Right lobe of liver (tissue), 6 donors: ENCODE data around the gene FGF8. TPM values are rescaled to one million over a fixed set of nuclear protein-coding genes. Genes with fewer than 3 reads are reported as not detected.

ENCODE experiments used
- ATAC-seq, 4 donors: fragments of 200-7000 bp; cut with Tn5 transposase; one replicate each; pipeline ENCODE4 v1.9.1; 2020; ENCODE audit warnings: mild to moderate bottlenecking in 4 of 4, moderate library complexity in 4 of 4
- DNase-seq, 3 donors: peaks; one replicate each; pipeline ENCODE4 v3.0.0-alpha.2; 2020
- H3K27ac ChIP-seq, 3 donors: fragments of 200-600 bp; one replicate each; pipeline ENCODE4 v1.8.0; 2022
- H3K27me3 ChIP-seq, 2 donors: fragments of 200-600 bp; one replicate each; pipeline ENCODE4 v1.8.0; 2022
- H3K36me3 ChIP-seq, 4 donors: fragments of 200-600 bp; sonication (generic) in 1 of 4; one replicate each; pipeline versions ENCODE4 v1.5.1 to v1.8.0; 2017 to 2022; ENCODE audit warnings: control low read depth in 1 of 4
- H3K4me1 ChIP-seq, 4 donors: fragments of 200-600 bp; sonication (generic) in 1 of 4; one replicate each; pipeline versions ENCODE4 v1.5.1 to v1.8.0; 2017 to 2022; ENCODE audit warnings: control low read depth in 1 of 4
- H3K4me3 ChIP-seq, 3 donors: fragments of 200-600 bp; one replicate each; pipeline ENCODE4 v1.8.0; 2022
- H3K9me3 ChIP-seq, 4 donors: fragments of 200-600 bp; sonication (generic) in 1 of 4; one replicate each; pipeline versions ENCODE4 v1.5.1 to v1.8.0; 2017 to 2022; ENCODE audit warnings: control low read depth in 1 of 4
- CTCF ChIP-seq, 4 donors: fragments of 200-600 bp in 3 of 4; fragments of 450-650 bp in 1 of 4; IDR thresholded peaks; one replicate each; pipeline versions ENCODE4 v1.5.1 to v1.8.0; 2016 to 2022; ENCODE audit warnings: antibody characterized with exemption in 4 of 4, mild to moderate bottlenecking in 2 of 4
- POLR2A ChIP-seq: fragments of 450-650 bp; IDR thresholded peaks from one replicate; pipeline ENCODE4 v1.6.1; 2017; ENCODE audit warnings: antibody characterized with exemption, mild to moderate bottlenecking
- WGBS: methylation state at CpG from one replicate; pipeline ENCODE4 v1.1.6; 2018; ENCODE audit warnings: low coverage, low lambda C conversion rate; ENCODE audit not compliant: insufficient coverage; ENCODE audit errors: missing lambda C conversion rate; 5-methylcytosine and 5-hydroxymethylcytosine counted together
- intact Hi-C, 2 donors: fragments of 100-400 bp; cut with DNase I; formaldehyde crosslinking; loops; one replicate each; pipeline versions ENCODE4 v1.11.2 to v1.14.1; 2022
- total RNA-seq, 6 experiments: library from RNA; depleted of rRNA in 2 of 6; stranded (reverse); fragments of >200 nt in 2 of 6; fragmentation: NEBNext Ultra II Directional in 3 of 6; extraction: Animal tissue kit (Norgen Biotek cat#: 25700) in 3 of 6; gene quantifications; one replicate each; pipeline versions ENCODE4 v1.1.0 to v1.2.4, GENCODE V29; 2016 to 2023
- donor health status: DM: no; HTN: yes; CAD: no.
- donor health status: DM: no; HTN: no; CAD: no.
- donor health status: DM: no; HTN: no; CAD: no.
- donor health status: DM: no; HTN: yes; CAD: no.
- donor health status: DM: no; HTN: yes; CAD: no.

FGF8 gene
- total RNA-seq, 6 experiments from 2014 or later: not detected

DNA sequence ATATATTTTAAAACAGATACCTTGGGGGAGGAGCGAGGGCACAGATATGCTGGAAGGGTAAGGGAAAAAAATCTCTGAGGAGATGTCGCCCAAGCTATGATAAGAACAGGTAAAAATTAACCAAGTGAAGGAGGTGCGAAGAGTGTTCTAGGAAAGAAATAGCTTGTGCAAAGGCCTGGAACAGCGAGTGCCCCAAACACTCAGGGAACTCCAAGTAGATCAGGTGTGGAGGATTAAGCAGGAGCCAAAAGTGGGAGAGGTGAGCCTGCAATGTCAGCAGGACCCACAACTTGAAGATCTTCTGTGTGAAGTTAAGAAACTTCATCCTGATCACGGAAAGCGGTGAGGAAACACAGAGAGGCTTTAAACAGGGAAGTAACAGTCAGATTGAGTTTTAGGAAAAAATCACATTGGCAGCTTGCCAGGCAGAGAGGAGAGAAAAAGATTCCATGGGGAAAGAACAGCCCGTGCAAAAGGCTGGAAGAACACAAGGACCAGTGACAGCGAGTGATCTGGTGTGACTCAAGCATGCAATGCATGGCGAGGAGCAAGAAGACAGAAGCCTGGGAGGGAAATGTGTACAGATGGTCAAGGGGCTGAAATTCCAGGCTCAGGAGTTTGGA is 30.7 kb downstream of the FGF8 start:
- Histone ChIP-seq H3K27me3 (no peaks in the 10 kb centered on the region), H3K27ac (no peak overlapping the region), H3K4me3 (no peak overlapping the region), H3K9me3 (no peaks in the 10 kb centered on the region), H3K4me1 (no peaks in the 10 kb centered on the region), H3K36me3 (no peaks in the 10 kb centered on the region)
- intact Hi-C loops: no loop called here
- DNase-seq (no peak), ATAC-seq (no peak)
- 73% methylated on average over 9 of the region's 9 CpGs for WGBS
- TF ChIP-seq POLR2A (no peak), CTCF (IDR thresholded peaks at IDR 0.05) (no peak)

DNA sequence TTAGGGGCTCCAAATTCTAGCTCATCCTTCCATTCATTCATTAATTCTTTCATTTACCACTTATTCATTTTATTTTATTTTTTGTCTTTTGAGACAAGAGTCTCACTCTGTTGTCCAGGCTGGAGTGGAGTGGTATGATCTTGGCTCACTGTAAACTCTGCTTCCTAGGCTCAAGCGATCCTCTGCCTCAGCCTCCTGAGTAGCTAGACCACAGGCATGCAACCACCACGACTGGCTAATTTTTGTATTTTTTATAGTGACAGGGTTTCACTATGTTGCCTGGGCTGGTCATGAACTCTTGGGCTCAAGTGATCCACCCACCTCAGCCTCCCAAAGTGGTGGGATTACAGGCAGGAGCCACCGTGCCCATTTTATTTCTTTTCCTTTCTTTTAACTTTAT is 31.6 kb downstream of the FGF8 start:
- Histone ChIP-seq H3K27me3 (no peaks in the 10 kb centered on the region), H3K4me1 (no peaks in the 10 kb centered on the region), H3K9me3 (no peaks in the 10 kb centered on the region), H3K4me3 (no peak overlapping the region), H3K27ac (no peak overlapping the region), H3K36me3 (no peaks in the 10 kb centered on the region)
- no peak for ATAC-seq
- TF ChIP-seq CTCF (IDR thresholded peaks at IDR 0.05): no peak
- TF ChIP-seq POLR2A: no peak
- no peak for DNase-seq
- WGBS: 68% methylated on average over 3 of the region's 3 CpGs
- intact Hi-C loops: no loop called here

- no peak for ATAC-seq
- DNase-seq: no peak
- no peaks in the 10 kb centered on the region for H3K9me3 ChIP-seq
- WGBS: 50% methylated on average over 2 of the region's 2 CpGs
- no peak overlapping the region for H3K27ac ChIP-seq
- no peaks in the 10 kb centered on the region for H3K36me3 ChIP-seq
- no peaks in the 10 kb centered on the region for H3K4me1 ChIP-seq
- intact Hi-C loops: no loop called here
- no peak for TF ChIP-seq CTCF (IDR thresholded peaks at IDR 0.05)
- H3K27me3 ChIP-seq: no peaks in the 10 kb centered on the region
- no peak overlapping the region for H3K4me3 ChIP-seq
Measured at GRCh38 chr10:101741938-101742337, 34.0 kb downstream of the FGF8 start.

DNA sequence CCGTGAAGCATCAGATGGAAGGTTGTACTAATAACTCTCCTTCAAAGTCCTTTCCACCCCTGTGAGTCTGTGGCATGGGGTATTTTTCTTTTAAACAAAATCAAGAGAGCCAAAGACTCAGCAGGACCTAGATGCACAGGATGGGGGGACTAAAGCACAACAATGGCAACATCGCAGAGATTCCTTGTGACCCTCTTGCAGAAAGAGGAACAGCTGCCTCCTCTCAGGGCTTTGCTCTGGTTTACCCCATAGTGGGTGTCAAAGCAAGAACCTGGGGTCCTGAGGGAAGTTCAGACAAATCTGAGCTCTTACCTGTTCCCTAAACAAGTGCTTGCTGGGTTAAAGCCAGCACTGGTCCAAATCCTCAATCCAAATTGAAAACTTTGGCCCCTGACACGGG is 39.2 kb downstream of the FGF8 start:
- ATAC-seq (no peak), DNase-seq (no peak)
- Histone ChIP-seq H3K4me3 (no peak overlapping the region), H3K27ac (no peak overlapping the region), H3K9me3 (no peaks in the 10 kb centered on the region), H3K36me3 (no peaks in the 10 kb centered on the region), H3K4me1 (no peaks in the 10 kb centered on the region), H3K27me3 (no peaks in the 10 kb centered on the region)
- no peak for TF ChIP-seq CTCF (IDR thresholded peaks at IDR 0.05)
- no peak for TF ChIP-seq POLR2A
- intact Hi-C loops: no loop called here
- 66% methylated on average over 3 of the region's 3 CpGs for WGBS

DNA sequence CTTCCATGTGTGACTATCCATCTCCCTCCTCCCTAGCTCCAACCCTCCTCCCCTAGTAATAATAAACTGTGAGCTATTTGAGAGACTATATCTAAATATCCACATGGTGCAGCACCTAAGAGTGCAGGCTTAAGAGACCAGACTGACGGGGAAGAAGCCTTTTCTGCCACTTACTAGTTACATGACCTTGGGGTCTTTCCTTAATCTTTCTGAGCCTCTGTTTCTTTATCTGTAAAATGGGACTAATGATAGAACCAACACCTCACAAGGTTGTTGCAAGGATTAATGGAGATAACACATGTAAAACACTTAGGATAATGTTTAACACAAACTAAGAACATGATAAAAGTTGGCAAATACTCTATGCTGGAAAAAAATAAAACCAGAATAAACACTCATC is 43.8 kb downstream of the FGF8 start:
- H3K36me3 ChIP-seq: no peaks in the 10 kb centered on the region
- H3K9me3 ChIP-seq: no peaks in the 10 kb centered on the region
- 55% methylated on average over 1 of the region's 1 CpG for WGBS
- ATAC-seq: no peak
- no peaks in the 10 kb centered on the region for H3K27me3 ChIP-seq
- no peak overlapping the region for H3K4me3 ChIP-seq
- no peak overlapping the region for H3K27ac ChIP-seq
- TF ChIP-seq CTCF (IDR thresholded peaks at IDR 0.05): no peak
- no peak for TF ChIP-seq POLR2A
- no peak for DNase-seq
- no peaks in the 10 kb centered on the region for H3K4me1 ChIP-seq
- intact Hi-C loops: no loop called here
